ENCODE measurements around the gene AUTS2. TPM values are rescaled to one million over a fixed set of nuclear protein-coding genes. Genes with fewer than 3 reads are reported as not detected.

The AUTS2 gene
- total and polyA plus RNA-seq, 10 of the 15 experiments (the other 5 are each of a cell fraction or from before 2014, with no cell fraction given) = 6.4 to 55.6 (median 21.6) TPM

DNA sequence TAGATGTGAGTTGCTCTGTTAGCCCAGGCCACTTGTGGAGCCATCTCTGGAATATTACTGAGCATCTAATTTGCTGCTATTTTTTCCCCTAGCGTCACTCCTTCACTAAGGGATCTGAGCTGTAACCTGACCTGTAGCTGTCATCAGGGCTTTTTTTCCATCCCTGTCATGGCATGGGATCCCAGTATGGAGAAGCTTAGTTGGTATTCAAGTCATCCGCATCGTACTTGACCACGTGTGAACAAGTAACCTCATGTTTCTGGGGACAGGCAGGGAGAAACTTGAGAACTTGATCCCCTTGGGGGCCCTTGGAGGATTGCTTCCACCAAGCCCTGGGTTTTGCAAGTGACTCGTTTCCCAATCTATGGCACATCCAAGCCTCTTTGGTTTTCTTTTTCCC lies 1059.3 kb downstream of the AUTS2 start:
- H3K36me3 ChIP-seq (ENCODE audit: control insufficient read depth in 2 of 2, insufficient read depth in 2 of 2, low read length in 1 of 2) = peaks cover 0 to 8% of the 10 kb centered on the region in 2 experiments; a peak in 2 of 4 replicates
- H3K9me3 ChIP-seq (replicated peaks; ENCODE audit: control insufficient read depth, insufficient read depth, low read length) = no peaks in the 10 kb centered on the region
- ChIA-PET CTCF (no interaction called here), POLR2A (no interaction called here), SMC1A (ENCODE audit: uncharacterized antibody, unreplicated experiment) (interaction anchor here (0.7 to 1.9 kb wide), 3 partner anchors 8 to 21 kb away, joined by 3 to 12 read pairs (median 9); no protein-coding TSS in a partner anchor), RAD21 (ENCODE audit: unreplicated experiment) (interaction anchor here (1.5 kb wide), 1 partner anchor 9 kb away, joined by 3 read pairs; no protein-coding TSS in a partner anchor)
- ATAC-seq (no peak), DNase-seq (ENCODE audit: low read depth, low spot score) (no peak), FAIRE-seq (no peak)
- no peaks in the 10 kb centered on the region for H3K27me3 ChIP-seq (replicated peaks in 1 of 2; ENCODE audit: control insufficient read depth in 2 of 2, insufficient read depth in 2 of 2, low read length in 1 of 2)
- no peaks in the 10 kb centered on the region for H3K4me1 ChIP-seq (ENCODE audit: control insufficient read depth, insufficient read depth, low read length)
- H3K9ac ChIP-seq (ENCODE audit: control insufficient read depth, insufficient read depth, low read length) = no peak overlapping the region
- no peak overlapping the region for H3K27ac ChIP-seq (ENCODE audit: control insufficient read depth, insufficient read depth)
- BruUV-seq (replicated peaks) = no TSS peak
- TF ChIP-seq CREM (IDR thresholded peaks at IDR 0.05; ENCODE audit: low read depth) = no peak
- TF ChIP-seq, protein P1, sequence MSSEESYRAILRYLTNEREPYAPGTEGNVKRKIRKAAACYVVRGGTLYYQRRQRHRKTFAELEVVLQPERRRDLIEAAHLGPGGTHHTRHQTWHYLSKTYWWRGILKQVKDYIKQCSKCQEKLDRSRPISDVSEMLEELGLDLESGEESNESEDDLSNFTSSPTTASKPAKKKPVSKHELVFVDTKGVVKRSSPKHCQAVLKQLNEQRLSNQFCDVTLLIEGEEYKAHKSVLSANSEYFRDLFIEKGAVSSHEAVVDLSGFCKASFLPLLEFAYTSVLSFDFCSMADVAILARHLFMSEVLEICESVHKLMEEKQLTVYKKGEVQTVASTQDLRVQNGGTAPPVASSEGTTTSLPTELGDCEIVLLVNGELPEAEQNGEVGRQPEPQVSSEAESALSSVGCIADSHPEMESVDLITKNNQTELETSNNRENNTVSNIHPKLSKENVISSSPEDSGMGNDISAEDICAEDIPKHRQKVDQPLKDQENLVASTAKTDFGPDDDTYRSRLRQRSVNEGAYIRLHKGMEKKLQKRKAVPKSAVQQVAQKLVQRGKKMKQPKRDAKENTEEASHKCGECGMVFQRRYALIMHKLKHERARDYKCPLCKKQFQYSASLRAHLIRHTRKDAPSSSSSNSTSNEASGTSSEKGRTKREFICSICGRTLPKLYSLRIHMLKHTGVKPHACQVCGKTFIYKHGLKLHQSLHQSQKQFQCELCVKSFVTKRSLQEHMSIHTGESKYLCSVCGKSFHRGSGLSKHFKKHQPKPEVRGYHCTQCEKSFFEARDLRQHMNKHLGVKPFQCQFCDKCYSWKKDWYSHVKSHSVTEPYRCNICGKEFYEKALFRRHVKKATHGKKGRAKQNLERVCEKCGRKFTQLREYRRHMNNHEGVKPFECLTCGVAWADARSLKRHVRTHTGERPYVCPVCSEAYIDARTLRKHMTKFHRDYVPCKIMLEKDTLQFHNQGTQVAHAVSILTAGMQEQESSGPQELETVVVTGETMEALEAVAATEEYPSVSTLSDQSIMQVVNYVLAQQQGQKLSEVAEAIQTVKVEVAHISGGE (CRISPR knock-in tag; IDR thresholded peaks at IDR 0.05) = no peak
- TF ChIP-seq PAX5 (IDR thresholded peaks at IDR 0.05; ENCODE audit: borderline replicate concordance, low read depth, low read length) = no peak
- TF ChIP-seq SIN3A (IDR thresholded peaks at IDR 0.05; ENCODE audit: low read depth, low read length) = no peak
- no peak for TF ChIP-seq IKZF2 (IDR thresholded peaks at IDR 0.05)
- TF ChIP-seq SRF (IDR thresholded peaks at IDR 0.05; ENCODE audit: low read depth in 2 of 2, low read length in 2 of 2) = no peak
- no peaks in the 10 kb centered on the region for H4K20me1 ChIP-seq (ENCODE audit: control insufficient read depth, insufficient read depth)
- in situ Hi-C loops (cut with MboI) (no loop called here), intact Hi-C loops (cut with micrococcal nuclease; ENCODE audit: unreplicated experiment) (no loop called here)
- no peaks in the 10 kb centered on the region for H3K79me2 ChIP-seq (ENCODE audit: control insufficient read depth, insufficient read depth, low read length)
- no peak overlapping the region for H3K4me3 ChIP-seq
- H3K4me2 ChIP-seq (ENCODE audit: control insufficient read depth, insufficient read depth) = no peak overlapping the region
- H2AFZ ChIP-seq (ENCODE audit: control insufficient read depth, low read depth, low read length) = no peak overlapping the region
- 53% methylated on average over 5 of the region's 5 CpGs for WGBS (ENCODE audit: insufficient coverage, insufficient replicate concordance, low lambda C conversion rate, missing lambda C conversion rate)

Data from GM12878 (cell line).